H9 (cell line): ENCODE measurements around the gene ALKBH7. TPM values are rescaled to one million over a fixed set of nuclear protein-coding genes. Genes with fewer than 3 reads are reported as not detected.

Experiments
- DNase-seq: peaks from one replicate; pipeline ENCODE4 v3.0.0-alpha.2; 2017
- H2AFZ ChIP-seq: one replicate; pipeline ENCODE4 v1.6.1; 2013; ENCODE audit warnings: mild to moderate bottlenecking, low read length, control low read depth, moderate library complexity
- H2AK5ac ChIP-seq: 2 replicates; pipeline ENCODE4 v1.6.1; 2013; ENCODE audit warnings: low read length, control low read depth, mixed read lengths; ENCODE audit not compliant: insufficient read length
- H2BK120ac ChIP-seq: one replicate; pipeline ENCODE4 v1.6.1; 2013; ENCODE audit warnings: low read depth, mild to moderate bottlenecking, low read length, control low read depth, inconsistent platforms; ENCODE audit not compliant: poor library complexity, severe bottlenecking
- H2BK12ac ChIP-seq: 2 replicates; pipeline ENCODE4 v1.6.1; 2013; ENCODE audit warnings: low read length, control low read depth, mixed read lengths, low read depth; ENCODE audit not compliant: insufficient read length
- H2BK15ac ChIP-seq: 2 replicates; pipeline ENCODE4 v1.6.1; 2013; ENCODE audit warnings: low read depth, low read length, control low read depth
- H2BK20ac ChIP-seq: one replicate; pipeline ENCODE4 v1.6.1; 2013; ENCODE audit warnings: low read depth, mild to moderate bottlenecking, low read length, control low read depth, inconsistent platforms; ENCODE audit not compliant: poor library complexity, severe bottlenecking
- H2BK5ac ChIP-seq: 2 replicates; pipeline ENCODE4 v1.6.1; 2013; ENCODE audit warnings: low read length, control low read depth, mixed read lengths; ENCODE audit not compliant: insufficient read length
- H3K14ac ChIP-seq: 2 replicates; pipeline ENCODE4 v1.6.1; 2013; ENCODE audit warnings: low read length, control low read depth; ENCODE audit not compliant: insufficient read depth
- H3K18ac ChIP-seq: 2 replicates; pipeline ENCODE4 v1.6.1; 2013; ENCODE audit warnings: low read depth, mild to moderate bottlenecking, mixed read lengths, low read length, control low read depth; ENCODE audit not compliant: insufficient read length
- H3K23ac ChIP-seq: 2 replicates; pipeline ENCODE4 v1.6.1; 2013; ENCODE audit warnings: low read length, control low read depth, mixed read lengths, low read depth; ENCODE audit not compliant: insufficient read length
- H3K23me2 ChIP-seq: 2 replicates; pipeline ENCODE4 v1.6.1; 2013; ENCODE audit warnings: low read depth, mild to moderate bottlenecking, mixed read lengths, low read length, control low read depth; ENCODE audit not compliant: insufficient read length, poor library complexity, severe bottlenecking
- H3K27ac ChIP-seq: 2 replicates; pipeline ENCODE4 v1.5.1; 2013; ENCODE audit warnings: low read length, control low read depth, mixed read lengths, low read depth; ENCODE audit not compliant: insufficient read length
- H3K27me3 ChIP-seq: 2 replicates; pipeline ENCODE4 v1.6.1; 2013; ENCODE audit warnings: low read length, control low read depth, inconsistent platforms; ENCODE audit not compliant: insufficient read depth
- H3K4ac ChIP-seq: 2 replicates; pipeline ENCODE4 v1.6.1; 2013; ENCODE audit warnings: low read depth, mild to moderate bottlenecking, control low read depth, inconsistent platforms, low read length, moderate library complexity
- H3K4me1 ChIP-seq: 2 replicates; pipeline ENCODE4 v1.6.1; 2013; ENCODE audit warnings: low read length, control low read depth, inconsistent platforms; ENCODE audit not compliant: insufficient read depth
- H3K4me2 ChIP-seq: 2 replicates; pipeline ENCODE4 v1.6.1; 2013; ENCODE audit warnings: low read length, control low read depth, mixed read lengths; ENCODE audit not compliant: insufficient read length, insufficient read depth
- H3K56ac ChIP-seq: 2 replicates; pipeline ENCODE4 v1.6.1; 2013; ENCODE audit warnings: low read depth, mild to moderate bottlenecking, mixed read lengths, low read length, control low read depth; ENCODE audit not compliant: insufficient read length
- H3K79me1 ChIP-seq: 2 replicates; pipeline ENCODE4 v1.6.1; 2013; ENCODE audit warnings: low read depth, mild to moderate bottlenecking, moderate library complexity, low read length, control low read depth, inconsistent platforms; ENCODE audit not compliant: insufficient read depth, poor library complexity, severe bottlenecking
- H3K79me2 ChIP-seq: 2 replicates; pipeline ENCODE4 v1.6.1; 2013; ENCODE audit warnings: low read length, control low read depth, inconsistent platforms; ENCODE audit not compliant: insufficient read depth
- H3K9ac ChIP-seq: 2 replicates; pipeline ENCODE4 v1.6.1; 2013; ENCODE audit warnings: low read length, control low read depth, mixed read lengths; ENCODE audit not compliant: insufficient read length; ENCODE audit errors: extremely low read depth
- H3K9me3 ChIP-seq: one replicate; pipeline ENCODE4 v1.6.1; 2013; ENCODE audit warnings: low read depth, low read length, inconsistent platforms; ENCODE audit not compliant: control insufficient read depth
- H3T11ph ChIP-seq: one replicate; pipeline ENCODE4 v1.6.1; 2013; ENCODE audit warnings: mild to moderate bottlenecking, low read length, control low read depth, inconsistent platforms
- H4K20me1 ChIP-seq: one replicate; pipeline ENCODE4 v1.6.1; 2013; ENCODE audit not compliant: control insufficient read depth, insufficient read length, insufficient read depth
- H4K5ac ChIP-seq: 2 replicates; pipeline ENCODE4 v1.6.1; 2013; ENCODE audit warnings: low read depth, mild to moderate bottlenecking, mixed read lengths, low read length, control low read depth; ENCODE audit not compliant: insufficient read length
- H4K8ac ChIP-seq: replicated peaks from 2 replicates; pipeline ENCODE4 v1.6.1; 2013; ENCODE audit warnings: low read length, control low read depth, mixed read lengths, low read depth; ENCODE audit not compliant: insufficient read length
- H4K91ac ChIP-seq: 2 replicates; pipeline ENCODE4 v1.6.1; 2013; ENCODE audit warnings: low read depth, mild to moderate bottlenecking, moderate library complexity, mixed read lengths, low read length, control low read depth; ENCODE audit not compliant: insufficient read length
- H3K27ac Mint-ChIP-seq, 3 experiments: 2 replicates in 2 of 3; 3 replicates in 1 of 3; pipeline ENCODE4 v1.8.0; 2020 to 2021; ENCODE audit warnings: mixed read lengths in 3 of 3, mild to moderate bottlenecking in 1 of 3, moderate library complexity in 1 of 3
- H3K27me3 Mint-ChIP-seq: 2 replicates; pipeline ENCODE4 v1.8.0; 2021; ENCODE audit warnings: low read depth, mild to moderate bottlenecking, moderate library complexity, mixed read lengths
- H3K36me3 Mint-ChIP-seq, 3 experiments: 2 replicates in 2 of 3; 3 replicates in 1 of 3; pipeline ENCODE4 v1.8.0; 2020 to 2021; ENCODE audit warnings: low read depth in 3 of 3, mixed read lengths in 3 of 3; ENCODE audit not compliant: insufficient read depth in 1 of 3
- H3K4me1 Mint-ChIP-seq, 2 experiments: 2 replicates each; pipeline ENCODE4 v1.8.0; 2020; ENCODE audit warnings: mixed read lengths in 2 of 2
- H3K4me3 Mint-ChIP-seq, 2 experiments: 2 replicates in 1 of 2; 3 replicates in 1 of 2; pipeline ENCODE4 v1.8.0; 2020 to 2021; ENCODE audit warnings: mild to moderate bottlenecking in 2 of 2, mixed read lengths in 2 of 2, moderate library complexity in 1 of 2
- H3K9me3 Mint-ChIP-seq, 2 experiments: 2 replicates in 1 of 2; 3 replicates in 1 of 2; pipeline ENCODE4 v1.8.0; 2020; ENCODE audit warnings: mild to moderate bottlenecking in 2 of 2, mixed read lengths in 2 of 2, moderate library complexity in 1 of 2
- CTCF ChIP-seq: fragments of 200-600 bp; sonication (generic); conservative IDR thresholded peaks from 3 replicates; pipeline ENCODE4 v1.8.0; 2021; ENCODE audit warnings: antibody characterized with exemption, mild to moderate bottlenecking
- WGBS: extraction: QIAGEN DNeasy Blood & Tissue Kit; methylation state at CpG from one replicate; pipeline ENCODE4 v1.1.7; 2013; ENCODE audit warnings: missing lambda C conversion rate, low lambda C conversion rate, mixed read lengths; ENCODE audit not compliant: insufficient read length; ENCODE audit errors: extremely low coverage; 5-methylcytosine and 5-hydroxymethylcytosine counted together
- total RNA-seq: library from RNA; stranded (reverse); gene quantifications from 2 replicates; pipeline ENCODE4 v1.2.1, GENCODE V29; 2021

ALKBH7 gene
- total RNA-seq, 1 experiment from 2014 or later, result 85.7 TPM

GRCh38 chr19:6325614-6326013 lies 47.0 kb upstream of the ALKBH7 start:
- no peaks in the 10 kb centered on the region for H3K79me1 ChIP-seq
- Mint-ChIP-seq H3K4me1 (no peaks in the 10 kb centered on the region), H3K4me3 (no peak overlapping the region), H3K27me3 (peaks cover 23% of the 10 kb centered on the region), H3K36me3 (peaks cover 0 to 5% (median 0%) of the 10 kb centered on the region in 3 experiments; a peak in 2 of 7 replicates), H3K27ac (no peak overlapping the region), H3K9me3 (peaks cover 7 to 58% of the 10 kb centered on the region in 2 experiments)
- no peak for TF ChIP-seq CTCF
- H2AK5ac ChIP-seq, result no peak overlapping the region
- no peak overlapping the region for H3K9ac ChIP-seq
- no peaks in the 10 kb centered on the region for H4K20me1 ChIP-seq
- H3T11ph ChIP-seq, result no peak overlapping the region
- H2BK15ac ChIP-seq, result no peak overlapping the region
- H3K23ac ChIP-seq, result no peak overlapping the region
- no peak overlapping the region for H3K4ac ChIP-seq
- H3K18ac ChIP-seq, result no peak overlapping the region
- no peaks in the 10 kb centered on the region for H3K79me2 ChIP-seq
- no CpG with 5 or more reads among the region's 4 CpGs for WGBS
- no peak overlapping the region for H4K8ac ChIP-seq
- H3K4me1 ChIP-seq, result no peaks in the 10 kb centered on the region
- H2BK20ac ChIP-seq, result no peak overlapping the region
- no peak overlapping the region for H2BK5ac ChIP-seq
- no peaks in the 10 kb centered on the region for H3K9me3 ChIP-seq
- H3K27me3 ChIP-seq, result no peaks in the 10 kb centered on the region
- no peak overlapping the region for H4K5ac ChIP-seq
- no peak for DNase-seq
- H2AFZ ChIP-seq, result no peak overlapping the region
- no peak overlapping the region for H3K56ac ChIP-seq
- H3K23me2 ChIP-seq, result no peaks in the 10 kb centered on the region
- H2BK120ac ChIP-seq, result no peak overlapping the region
- H3K27ac ChIP-seq, result no peak overlapping the region
- no peak overlapping the region for H3K14ac ChIP-seq
- no peak overlapping the region for H4K91ac ChIP-seq
- no peak overlapping the region for H3K4me2 ChIP-seq
- no peak overlapping the region for H2BK12ac ChIP-seq
